ENCODE results near the gene HDDC3.
A peak's percentile ranks its signal among the peaks of the same experiment; 100 is the strongest.

The HDDC3 gene

GRCh38 chr15:90939756-90940155, 7.4 kb upstream of the HDDC3 start:
- no peak overlapping the region for H3K4me2 ChIP-seq (ENCODE audit: low read length)
- H2BK15ac ChIP-seq (replicated peaks; ENCODE audit: low read depth) = no peak overlapping the region
- H2BK5ac ChIP-seq (ENCODE audit: low read length) = no peak overlapping the region
- H4K5ac ChIP-seq (ENCODE audit: low read length) = no peak overlapping the region
- no peak overlapping the region for H3K4me3 ChIP-seq (ENCODE audit: low read length)
- H4K8ac ChIP-seq (ENCODE audit: low read depth, low read length) = no peak overlapping the region
- H2AK5ac ChIP-seq (ENCODE audit: low read length) = no peak overlapping the region
- H3K18ac ChIP-seq (ENCODE audit: low read length) = no peak overlapping the region
- H3K56ac ChIP-seq (ENCODE audit: low read length) = no peak overlapping the region
- WGBS (ENCODE audit: extremely low coverage, insufficient coverage, low lambda C conversion rate) = no CpG with 5 or more reads among the region's 7 CpGs
- peaks cover 16% of the 10 kb centered on the region for H3K36me3 ChIP-seq (ENCODE audit: control insufficient read depth, insufficient read depth, low read length)
- H3K79me1 ChIP-seq (ENCODE audit: low read length) = peaks cover 4% of the 10 kb centered on the region
- H3K27me3 ChIP-seq (ENCODE audit: insufficient read depth, low read length, poor library complexity) = no peaks in the 10 kb centered on the region
- H3K4ac ChIP-seq (ENCODE audit: low read depth, low read length) = no peak overlapping the region
- H3K79me2 ChIP-seq (ENCODE audit: control insufficient read depth, insufficient read depth, low read length) = no peaks in the 10 kb centered on the region
- no peak overlapping the region for H3K23ac ChIP-seq (ENCODE audit: low read length)
- H3K4me1 ChIP-seq (ENCODE audit: control insufficient read depth, low read depth, low read length) = peaks cover 1% of the 10 kb centered on the region
- no peak overlapping the region for H3K27ac ChIP-seq (ENCODE audit: low read depth, low read length)
- H2BK120ac ChIP-seq (ENCODE audit: low read depth, low read length) = no peak overlapping the region
- no peak for DNase-seq
- no peak overlapping the region for H3K9ac ChIP-seq (ENCODE audit: low read length)

DNA sequence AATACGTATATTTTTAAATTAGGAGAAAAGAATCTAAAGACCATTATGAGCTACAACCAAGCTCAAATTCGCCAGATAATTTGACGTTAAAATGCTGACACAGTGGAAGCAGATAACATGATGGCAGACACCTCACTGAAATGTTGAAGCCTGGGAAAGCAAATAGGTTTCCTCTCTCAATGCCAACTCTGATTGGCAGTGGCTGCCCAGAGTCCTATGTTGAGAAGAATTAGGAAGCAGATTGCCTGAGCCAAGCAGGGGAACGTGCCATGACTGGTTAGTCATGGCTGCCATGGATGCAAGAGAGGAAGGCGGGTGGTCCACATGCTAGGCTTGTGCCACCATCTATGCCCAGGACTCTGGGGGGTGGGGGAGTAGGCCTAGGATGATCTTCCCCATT, 5.9 kb upstream of the HDDC3 start:
- DNase-seq = no peak
- no peak overlapping the region for H3K4me2 ChIP-seq (ENCODE audit: low read length)
- H3K27ac ChIP-seq (ENCODE audit: low read depth, low read length) = no peak overlapping the region
- H2BK120ac ChIP-seq (ENCODE audit: low read depth, low read length) = no peak overlapping the region
- H4K8ac ChIP-seq (ENCODE audit: low read depth, low read length) = no peak overlapping the region
- H3K56ac ChIP-seq (ENCODE audit: low read length) = no peak overlapping the region
- H3K79me1 ChIP-seq (ENCODE audit: low read length) = peaks cover 4% of the 10 kb centered on the region
- no peak overlapping the region for H3K9ac ChIP-seq (ENCODE audit: low read length)
- H2BK15ac ChIP-seq (replicated peaks; ENCODE audit: low read depth) = no peak overlapping the region
- no peak overlapping the region for H2BK5ac ChIP-seq (ENCODE audit: low read length)
- no peak overlapping the region for H4K5ac ChIP-seq (ENCODE audit: low read length)
- no CpG with 5 or more reads among the region's 5 CpGs for WGBS (ENCODE audit: extremely low coverage, insufficient coverage, low lambda C conversion rate)
- H3K4me3 ChIP-seq (ENCODE audit: low read length) = no peak overlapping the region
- H3K79me2 ChIP-seq (ENCODE audit: control insufficient read depth, insufficient read depth, low read length) = no peaks in the 10 kb centered on the region
- H3K4me1 ChIP-seq (ENCODE audit: control insufficient read depth, low read depth, low read length) = peaks cover 1% of the 10 kb centered on the region
- no peak overlapping the region for H3K18ac ChIP-seq (ENCODE audit: low read length)
- H2AK5ac ChIP-seq (ENCODE audit: low read length) = no peak overlapping the region
- H3K27me3 ChIP-seq (ENCODE audit: insufficient read depth, low read length, poor library complexity) = no peaks in the 10 kb centered on the region
- no peak overlapping the region for H3K4ac ChIP-seq (ENCODE audit: low read depth, low read length)
- H3K36me3 ChIP-seq (ENCODE audit: control insufficient read depth, insufficient read depth, low read length) = peaks cover 13% of the 10 kb centered on the region
- H3K23ac ChIP-seq (ENCODE audit: low read length) = no peak overlapping the region

GRCh38 chr15:90936823-90937222, 4.5 kb upstream of the HDDC3 start:
- Histone ChIP-seq H3K56ac (ENCODE audit: low read length) (no peak overlapping the region), H3K9ac (ENCODE audit: low read length) (no peak overlapping the region), H3K18ac (ENCODE audit: low read length) (no peak overlapping the region), H2BK120ac (ENCODE audit: low read depth, low read length) (no peak overlapping the region), H3K79me2 (ENCODE audit: control insufficient read depth, insufficient read depth, low read length) (no peaks in the 10 kb centered on the region), H2BK5ac (ENCODE audit: low read length) (no peak overlapping the region), H4K8ac (ENCODE audit: low read depth, low read length) (no peak overlapping the region), H4K5ac (ENCODE audit: low read length) (no peak overlapping the region), H3K27me3 (ENCODE audit: insufficient read depth, low read length, poor library complexity) (no peaks in the 10 kb centered on the region), H3K4ac (ENCODE audit: low read depth, low read length) (no peak overlapping the region), H2AK5ac (ENCODE audit: low read length) (no peak overlapping the region), H3K4me3 (ENCODE audit: low read length) (no peak overlapping the region), H3K4me1 (ENCODE audit: control insufficient read depth, low read depth, low read length) (peaks cover 1% of the 10 kb centered on the region), H2BK15ac (replicated peaks; ENCODE audit: low read depth) (no peak overlapping the region), H3K79me1 (ENCODE audit: low read length) (peaks cover 4% of the 10 kb centered on the region), H3K4me2 (ENCODE audit: low read length) (no peak overlapping the region), H3K27ac (ENCODE audit: low read depth, low read length) (no peak overlapping the region), H3K36me3 (ENCODE audit: control insufficient read depth, insufficient read depth, low read length) (peaks cover 9% of the 10 kb centered on the region), H3K23ac (ENCODE audit: low read length) (no peak overlapping the region)
- DNase-seq = no peak
- WGBS (ENCODE audit: extremely low coverage, insufficient coverage, low lambda C conversion rate) = no CpG with 5 or more reads among the region's 1 CpG

DNA sequence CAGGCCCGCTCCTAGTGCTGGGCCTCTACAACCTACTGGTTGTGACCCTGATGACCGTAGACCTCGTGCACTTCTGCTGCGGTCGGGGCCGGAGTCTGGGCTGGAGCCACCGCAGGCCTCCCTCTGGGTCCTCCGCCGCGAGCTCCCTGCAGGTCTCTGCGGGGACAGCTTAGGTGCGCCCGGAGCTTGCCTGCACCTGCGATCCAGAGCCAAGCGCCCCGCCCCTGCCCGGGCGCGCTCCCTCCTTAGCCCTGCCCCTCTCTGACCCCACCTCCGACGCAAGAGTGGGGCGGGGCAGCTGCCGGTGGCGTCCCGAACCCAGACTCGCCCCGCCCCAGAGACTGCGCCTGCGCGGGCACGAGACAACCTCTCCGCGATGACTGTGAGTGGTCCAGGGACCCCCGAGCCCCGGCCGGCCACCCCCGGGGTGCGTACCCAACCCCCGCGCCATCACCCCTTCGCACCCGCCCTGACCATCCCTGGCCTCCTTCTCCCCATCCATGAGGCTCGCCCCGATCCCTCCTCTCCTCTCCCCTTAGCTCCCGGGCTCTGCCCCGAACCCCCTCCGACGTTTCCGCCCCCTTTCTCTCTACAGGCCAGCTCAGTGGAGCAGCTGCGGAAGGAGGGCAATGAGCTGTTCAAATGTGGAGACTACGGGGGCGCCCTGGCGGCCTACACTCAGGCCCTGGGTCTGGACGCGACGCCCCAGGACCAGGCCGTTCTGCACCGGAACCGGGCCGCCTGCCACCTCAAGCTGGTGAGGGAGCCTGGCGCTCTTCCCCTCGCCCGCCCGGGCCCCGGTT, 2.8 kb upstream of the HDDC3 start, which contains the start of gene UNC45A:
TSS of gene UNC45A (plus strand) at position 337 of the 803 bp plus-strand sequence. CDS start at position 377, 40 bp downstream.
- WGBS (ENCODE audit: extremely low coverage, insufficient coverage, low lambda C conversion rate) = no CpG with 5 or more reads among the region's 65 CpGs
- H3K27ac ChIP-seq (ENCODE audit: low read depth, low read length) = peak within 1 kb of the TSS; percentile 17

DNA sequence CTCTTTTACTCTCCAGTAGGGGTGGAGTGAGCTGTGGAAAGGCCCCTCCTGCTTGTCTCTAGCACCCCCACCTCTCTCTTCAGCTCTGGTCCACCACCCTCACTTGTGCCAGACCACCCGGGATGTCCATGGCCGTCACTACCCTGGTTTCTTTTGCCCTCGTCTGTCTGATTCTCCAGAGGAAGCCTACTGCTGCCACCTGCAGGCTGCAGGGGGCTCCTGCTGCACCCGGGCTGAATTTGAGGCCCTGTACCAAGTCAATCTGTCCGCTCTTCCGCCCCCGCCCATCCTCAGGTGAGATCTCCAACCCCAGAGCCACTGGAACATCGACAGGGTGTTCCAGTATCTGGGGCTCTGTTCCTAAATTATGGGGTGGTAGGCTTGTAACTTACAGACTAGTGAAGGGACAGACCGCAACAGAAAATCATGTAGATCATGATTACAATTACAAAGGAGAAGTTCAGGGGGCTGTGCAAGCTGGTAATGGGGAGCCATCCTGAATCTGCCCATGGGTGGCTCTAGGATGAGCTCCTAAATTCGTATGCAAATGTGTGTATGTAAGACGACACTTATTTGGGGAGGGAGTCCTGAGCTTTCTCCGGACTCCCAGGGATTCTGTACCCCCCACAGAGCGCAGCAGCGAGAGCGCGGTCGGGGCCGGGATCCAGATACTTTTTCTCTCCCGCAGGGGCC, 2.1 kb upstream of the HDDC3 start:
- Histone ChIP-seq H3K9ac (ENCODE audit: low read length) (no peak overlapping the region), H3K4me3 (ENCODE audit: low read length) (peak overlapping the region; percentile 8), H3K4me1 (ENCODE audit: control insufficient read depth, low read depth, low read length) (peaks cover 1% of the 10 kb centered on the region), H3K79me2 (ENCODE audit: control insufficient read depth, insufficient read depth, low read length) (no peaks in the 10 kb centered on the region), H2BK5ac (ENCODE audit: low read length) (no peak overlapping the region), H3K27me3 (ENCODE audit: insufficient read depth, low read length, poor library complexity) (no peaks in the 10 kb centered on the region), H2BK120ac (ENCODE audit: low read depth, low read length) (no peak overlapping the region), H3K18ac (ENCODE audit: low read length) (no peak overlapping the region), H2BK15ac (replicated peaks; ENCODE audit: low read depth) (no peak overlapping the region), H3K36me3 (ENCODE audit: control insufficient read depth, insufficient read depth, low read length) (no peaks in the 10 kb centered on the region), H3K27ac (ENCODE audit: low read depth, low read length) (no peak overlapping the region), H3K79me1 (ENCODE audit: low read length) (peaks cover 4% of the 10 kb centered on the region), H4K8ac (ENCODE audit: low read depth, low read length) (no peak overlapping the region), H2AK5ac (ENCODE audit: low read length) (no peak overlapping the region), H3K56ac (ENCODE audit: low read length) (peak overlapping the region; percentile 37), H3K4me2 (ENCODE audit: low read length) (peak overlapping the region; percentile 73), H3K4ac (ENCODE audit: low read depth, low read length) (no peak overlapping the region), H4K5ac (ENCODE audit: low read length) (no peak overlapping the region), H3K23ac (ENCODE audit: low read length) (no peak overlapping the region)
- WGBS (ENCODE audit: extremely low coverage, insufficient coverage, low lambda C conversion rate) = no CpG with 5 or more reads among the region's 19 CpGs
- DNase-seq = peak; percentile 93

More for the DNA sequence above, 2.8 kb upstream of the HDDC3 start, which contains the start of gene UNC45A:
- H2AK5ac ChIP-seq (ENCODE audit: low read length) = peak within 1 kb of the TSS; percentile 13
- H2BK120ac ChIP-seq (ENCODE audit: low read depth, low read length) = no peak within 1 kb of the TSS
- H3K23ac ChIP-seq (ENCODE audit: low read length) = peak within 1 kb of the TSS; percentile 71
- peak; percentile 95 for DNase-seq
- H2BK15ac ChIP-seq (replicated peaks; ENCODE audit: low read depth) = no peak within 1 kb of the TSS
- H3K27me3 ChIP-seq (ENCODE audit: insufficient read depth, low read length, poor library complexity) = no peaks in the 10 kb centered on the region
- peaks cover 1% of the 10 kb centered on the region for H3K4me1 ChIP-seq (ENCODE audit: control insufficient read depth, low read depth, low read length)
- H3K4me3 ChIP-seq (ENCODE audit: low read length) = peak within 1 kb of the TSS; percentile 70
- H3K79me1 ChIP-seq (ENCODE audit: low read length) = peaks cover 4% of the 10 kb centered on the region
- no peak within 1 kb of the TSS for H3K4ac ChIP-seq (ENCODE audit: low read depth, low read length)
- no peak within 1 kb of the TSS for H4K8ac ChIP-seq (ENCODE audit: low read depth, low read length)
- H2BK5ac ChIP-seq (ENCODE audit: low read length) = no peak within 1 kb of the TSS
- H4K5ac ChIP-seq (ENCODE audit: low read length) = no peak within 1 kb of the TSS
- H3K4me2 ChIP-seq (ENCODE audit: low read length) = peak within 1 kb of the TSS; percentile 86
- peaks cover 1% of the 10 kb centered on the region for H3K36me3 ChIP-seq (ENCODE audit: control insufficient read depth, insufficient read depth, low read length)
- H3K79me2 ChIP-seq (ENCODE audit: control insufficient read depth, insufficient read depth, low read length) = no peaks in the 10 kb centered on the region
- no peak within 1 kb of the TSS for H3K18ac ChIP-seq (ENCODE audit: low read length)
- H3K56ac ChIP-seq (ENCODE audit: low read length) = peak within 1 kb of the TSS; percentile 94
- peak within 1 kb of the TSS; percentile 86 for H3K9ac ChIP-seq (ENCODE audit: low read length)

Measured in mesendoderm (in vitro differentiated cells).